IPS-11a (cell line): ENCODE data around the gene CAMK1D.
"Not testable (repeated sequence)": the region's sequence is repeated elsewhere in the genome, so short reads cannot be mapped to it uniquely, and the experiment has no call there.

Source experiments
- H3K4me3 ChIP-seq: one replicate; pipeline ENCODE4 v1.5.1; 2013; ENCODE audit warnings: low read depth, low read length, control low read depth

CAMK1D gene

GRCh38 chr10:12489806-12490205, 140.5 kb downstream of the CAMK1D start:
- H3K4me3 ChIP-seq: no peak overlapping the region

GRCh38 chr10:12490963-12491362, 141.6 kb downstream of the CAMK1D start:
- H3K4me3 ChIP-seq: no peak overlapping the region

DNA sequence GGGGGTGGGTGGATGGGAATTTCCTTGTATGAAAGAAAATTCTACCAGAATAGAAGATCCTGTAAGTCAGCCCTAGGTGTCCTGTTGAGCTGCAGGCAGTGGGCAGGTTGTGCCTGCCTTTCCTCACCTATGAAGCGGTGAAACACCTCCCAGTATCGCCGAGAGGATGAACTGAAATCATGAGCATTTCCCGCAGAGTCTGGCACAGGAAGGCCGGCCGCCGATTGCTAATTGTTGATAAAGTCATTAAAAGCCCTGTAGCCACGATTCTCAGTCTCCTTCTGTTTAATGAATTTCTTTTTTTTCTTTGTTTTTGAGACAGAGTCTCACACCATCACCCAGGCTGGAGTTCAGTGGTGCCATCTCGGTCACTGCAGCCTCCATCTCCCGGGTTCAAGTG, 142.1 kb downstream of the CAMK1D start:
- no peak overlapping the region for H3K4me3 ChIP-seq

GRCh38 chr10:12492016-12492415, 142.7 kb downstream of the CAMK1D start:
- H3K4me3 ChIP-seq: no peak overlapping the region

DNA sequence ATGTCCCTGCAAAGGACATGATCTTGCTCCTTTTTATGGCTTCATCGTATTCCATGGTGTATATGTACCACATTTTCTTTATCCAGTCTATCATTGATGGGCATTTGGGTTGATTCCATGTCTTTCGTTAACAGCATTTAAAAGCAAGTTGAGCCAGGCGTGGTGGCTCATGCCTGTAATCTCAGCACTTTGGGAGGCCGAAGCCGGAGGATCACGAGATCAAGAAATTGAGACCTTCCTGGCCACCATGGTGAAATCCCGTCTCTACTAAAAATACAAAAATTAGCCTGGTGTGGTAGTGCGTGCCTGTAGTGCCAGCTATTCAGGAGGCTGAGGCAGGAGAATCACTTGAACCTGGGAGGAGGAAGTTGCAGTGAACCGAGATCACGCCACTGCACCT, 147.7 kb downstream of the CAMK1D start:
- not testable (repeated sequence) for H3K4me3 ChIP-seq

- no peak overlapping the region for H3K4me3 ChIP-seq
These were observed 150.0 kb downstream of the CAMK1D start for GRCh38 chr10:12499076-12499986.

GRCh38 chr10:12500381-12501303, 151.3 kb downstream of the CAMK1D start:
- H3K4me3 ChIP-seq: no peak overlapping the region

- no peak overlapping the region for H3K4me3 ChIP-seq
These were observed 152.0 kb downstream of the CAMK1D start for GRCh38 chr10:12501324-12501723.

- no peak overlapping the region for H3K4me3 ChIP-seq
These were observed 152.6 kb downstream of the CAMK1D start for GRCh38 chr10:12501841-12502525.

- H3K4me3 ChIP-seq: no peak overlapping the region
These were observed 153.4 kb downstream of the CAMK1D start for GRCh38 chr10:12502526-12503274.

DNA sequence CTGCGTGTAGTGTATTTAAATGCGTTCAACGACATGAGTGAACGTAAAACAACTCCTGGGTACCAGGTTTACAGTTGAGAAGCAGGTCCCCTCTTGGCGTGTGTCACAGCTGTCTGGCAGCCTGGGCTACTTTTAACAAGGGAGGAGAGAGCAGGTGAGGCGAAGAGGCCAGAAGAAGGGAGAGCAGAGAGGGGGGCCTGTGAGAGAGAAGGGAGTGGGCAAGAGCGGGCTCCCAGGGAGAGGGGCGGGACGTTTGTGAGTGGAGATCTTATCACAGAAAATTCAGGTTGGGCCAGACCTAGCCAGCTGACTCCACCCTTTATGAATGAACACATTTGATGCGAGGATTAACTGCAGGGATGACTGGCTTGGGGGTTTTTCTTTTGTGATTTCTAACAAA, 154.0 kb downstream of the CAMK1D start:
- no peak overlapping the region for H3K4me3 ChIP-seq

GRCh38 chr10:12504176-12504575, 154.8 kb downstream of the CAMK1D start:
- H3K4me3 ChIP-seq: no peak overlapping the region

GRCh38 chr10:12504628-12505027, 155.3 kb downstream of the CAMK1D start:
- no peak overlapping the region for H3K4me3 ChIP-seq

DNA sequence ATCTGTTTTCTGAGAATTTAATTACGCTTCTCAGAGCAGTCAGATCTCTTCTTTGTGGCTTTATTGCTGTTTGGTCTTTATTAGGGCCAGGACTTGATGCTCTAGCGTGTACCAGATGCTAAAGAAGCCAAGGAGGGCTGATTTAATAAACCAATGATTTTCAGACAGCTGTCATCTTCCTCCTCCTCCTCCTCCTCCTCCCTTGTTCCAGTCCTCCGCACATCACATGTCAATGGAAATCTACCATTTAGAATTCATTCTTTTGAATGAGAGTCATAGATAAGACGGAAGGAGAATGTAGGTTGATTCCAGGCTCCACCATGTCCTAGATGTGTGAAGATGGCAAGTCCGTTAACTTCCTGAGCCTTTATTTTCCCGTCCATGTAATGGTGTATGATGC, 156.3 kb downstream of the CAMK1D start:
- no peak overlapping the region for H3K4me3 ChIP-seq

GRCh38 chr10:12507165-12507850, 158.0 kb downstream of the CAMK1D start:
- H3K4me3 ChIP-seq: no peak overlapping the region

DNA sequence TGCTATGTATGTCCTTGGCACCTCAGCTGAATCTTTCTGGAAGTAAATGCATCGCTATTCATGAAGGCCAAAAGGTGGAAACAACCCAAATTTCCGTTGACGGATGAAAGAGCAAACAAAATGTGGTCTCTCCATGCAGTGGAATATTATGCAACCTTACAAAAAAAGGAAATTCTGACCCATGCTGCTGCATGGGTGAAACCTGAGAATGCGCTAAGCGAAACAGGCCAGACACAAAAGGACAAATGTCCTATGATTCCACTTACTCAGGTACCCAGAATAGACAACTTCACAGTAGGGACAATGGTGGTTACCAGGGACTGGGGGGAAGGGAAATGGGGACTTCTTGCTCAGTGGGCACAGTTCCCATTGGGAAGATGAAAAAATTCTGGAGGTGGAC, 158.8 kb downstream of the CAMK1D start:
- no peak overlapping the region for H3K4me3 ChIP-seq

GRCh38 chr10:12509016-12509793, 159.9 kb downstream of the CAMK1D start:
- no peak overlapping the region for H3K4me3 ChIP-seq

GRCh38 chr10:12509794-12510100, 160.4 kb downstream of the CAMK1D start:
- H3K4me3 ChIP-seq: no peak overlapping the region

DNA sequence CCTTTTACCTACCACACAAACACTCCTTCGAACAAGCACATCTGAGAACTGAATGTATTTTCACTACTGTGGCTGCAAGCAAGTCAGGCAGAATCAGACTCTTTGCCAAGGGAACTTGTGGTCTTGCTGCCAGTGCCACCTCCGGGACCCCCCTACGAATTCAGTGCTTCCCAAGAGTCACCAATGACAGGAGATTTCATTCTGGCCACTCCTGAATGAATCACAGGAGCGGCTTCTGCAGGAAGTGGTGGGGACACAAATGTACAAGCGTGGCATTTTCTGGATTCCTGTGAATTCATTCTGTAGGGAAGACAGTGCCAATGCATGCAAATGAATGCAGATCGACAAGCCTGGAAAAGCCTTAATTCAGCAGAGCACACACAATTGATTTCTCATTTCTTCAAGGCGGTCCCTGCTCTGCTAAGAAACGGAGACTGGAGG, 161.2 kb downstream of the CAMK1D start:
- H3K4me3 ChIP-seq: no peak overlapping the region
